ENCODE measurements around the gene SNRPA. TPM values are rescaled to one million over a fixed set of nuclear protein-coding genes. Genes with fewer than 3 reads are reported as not detected.
A peak's percentile ranks its signal among the peaks of the same experiment; 100 is the strongest.

Gene SNRPA
- total and polyA plus RNA-seq, 2 of the 4 experiments (the other 2 are of a cell fraction) = 30.3 to 81.3 TPM

DNA sequence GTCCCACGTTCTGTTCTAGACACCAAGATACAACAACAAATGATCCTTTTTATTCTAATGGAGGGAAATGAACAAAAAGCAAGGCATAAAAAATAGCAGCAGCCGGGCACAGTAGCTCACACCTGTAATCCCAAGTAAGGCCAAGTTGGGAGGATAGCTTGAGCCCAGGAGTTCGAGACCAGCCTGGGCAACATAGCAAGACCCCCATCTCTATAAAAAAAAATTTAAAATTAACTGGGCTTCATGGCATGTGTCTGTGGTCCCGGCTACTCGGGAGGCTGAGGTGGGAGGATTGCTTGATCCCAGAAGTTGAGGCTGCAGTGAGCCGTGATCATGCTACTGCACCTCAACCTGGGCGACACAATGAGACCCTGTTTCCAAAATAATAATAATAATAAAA lies 25.4 kb downstream of the SNRPA start:
- H3K4ac ChIP-seq (ENCODE audit: low read depth, low read length) = no peak overlapping the region; the same call in 1 of the 2 replicates
- no peaks in the 10 kb centered on the region for H3K9me3 ChIP-seq (ENCODE audit: control insufficient read depth, insufficient read depth, low read length)
- H3K4me3 ChIP-seq (ENCODE audit: insufficient read depth, low read depth, low read length) = no peak overlapping the region
- ATAC-seq (ENCODE audit: low read depth) (no peak), DNase-seq (no peak)
- no peak overlapping the region for H2BK5ac ChIP-seq (ENCODE audit: low read depth, low read length, poor library complexity, severe bottlenecking)
- in situ Hi-C loops (cut with MboI; ENCODE audit: low sequenced_read_pairs) (no loop called here), dilution Hi-C loops (cut with HindIII; ENCODE audit: low sequenced_read_pairs, unreplicated experiment) (no loop called here), intact Hi-C loops (cut with micrococcal nuclease) (no loop called here)
- H3K4me1 ChIP-seq (ENCODE audit: control insufficient read depth, insufficient read depth, low read length) = peaks cover 6% of the 10 kb centered on the region
- no peaks in the 10 kb centered on the region for H3K27me3 ChIP-seq (ENCODE audit: control insufficient read depth, insufficient read depth, low read length)
- no peak overlapping the region for H4K91ac ChIP-seq (ENCODE audit: insufficient read depth, low read depth, low read length)
- peaks cover 8 to 17% of the 10 kb centered on the region in 2 experiments; a peak in 3 of 4 replicates for H3K79me1 ChIP-seq (ENCODE audit: low read depth in 1 of 2, low read length in 2 of 2)
- no peak for TF ChIP-seq CTCF (conservative IDR thresholded peaks at IDR 0.05; ENCODE audit: low read depth, low read length)
- TF ChIP-seq MAZ (IDR thresholded peaks at IDR 0.05; ENCODE audit: borderline replicate concordance, low read depth, low read length) = no peak
- TF ChIP-seq SMC3 (IDR thresholded peaks at IDR 0.05; ENCODE audit: low read depth, low read length) = no peak
- no peak for TF ChIP-seq RFX5 (IDR thresholded peaks at IDR 0.05; ENCODE audit: low read depth, low read length)
- no peak for TF ChIP-seq NFE2L2 (IDR thresholded peaks at IDR 0.05; ENCODE audit: low read depth, low read length)
- no peak for TF ChIP-seq BHLHE40 (IDR thresholded peaks at IDR 0.05; ENCODE audit: low read depth, low read length)
- TF ChIP-seq MAFK (IDR thresholded peaks at IDR 0.05; ENCODE audit: low read depth, low read length) = no peak
- TF ChIP-seq MXI1 (IDR thresholded peaks at IDR 0.05; ENCODE audit: borderline replicate concordance, low read depth, low read length) = no peak
- TF ChIP-seq, protein P1, sequence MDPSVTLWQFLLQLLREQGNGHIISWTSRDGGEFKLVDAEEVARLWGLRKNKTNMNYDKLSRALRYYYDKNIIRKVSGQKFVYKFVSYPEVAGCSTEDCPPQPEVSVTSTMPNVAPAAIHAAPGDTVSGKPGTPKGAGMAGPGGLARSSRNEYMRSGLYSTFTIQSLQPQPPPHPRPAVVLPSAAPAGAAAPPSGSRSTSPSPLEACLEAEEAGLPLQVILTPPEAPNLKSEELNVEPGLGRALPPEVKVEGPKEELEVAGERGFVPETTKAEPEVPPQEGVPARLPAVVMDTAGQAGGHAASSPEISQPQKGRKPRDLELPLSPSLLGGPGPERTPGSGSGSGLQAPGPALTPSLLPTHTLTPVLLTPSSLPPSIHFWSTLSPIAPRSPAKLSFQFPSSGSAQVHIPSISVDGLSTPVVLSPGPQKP (IDR thresholded peaks at IDR 0.05; ENCODE audit: borderline replicate concordance, low read depth, low read length) = no peak
- TF ChIP-seq POLR2A (IDR thresholded peaks at IDR 0.05; ENCODE audit: low read depth, low read length) = no peak
- TF ChIP-seq CEBPB (IDR thresholded peaks at IDR 0.05; ENCODE audit: low read depth, low read length) = no peak
- TF ChIP-seq CHD1 (IDR thresholded peaks at IDR 0.05; ENCODE audit: low read depth, low read length) = no peak
- no peak for TF ChIP-seq RAD21 (IDR thresholded peaks at IDR 0.05; ENCODE audit: low read length)
- BruUV-seq (replicated peaks) = no TSS peak
- H3K27ac ChIP-seq (ENCODE audit: insufficient read depth, low read length) = no peak overlapping the region
- no peak overlapping the region for H3K9ac ChIP-seq (ENCODE audit: low read depth, low read length)
- no peak overlapping the region for H2BK120ac ChIP-seq (ENCODE audit: low read depth, low read length)
- no peak overlapping the region for H3K23ac ChIP-seq (ENCODE audit: low read depth, low read length)
- no peak overlapping the region for H3K56ac ChIP-seq (ENCODE audit: extremely low read depth, insufficient read depth, low read length)
- H2AFZ ChIP-seq (replicated peaks; ENCODE audit: low read length, poor library complexity) = no peak overlapping the region
- H2BK20ac ChIP-seq (ENCODE audit: low read depth, low read length) = no peak overlapping the region
- H3K14ac ChIP-seq (replicated peaks; ENCODE audit: low read depth, low read length) = no peak overlapping the region
- no peak overlapping the region for H4K5ac ChIP-seq (ENCODE audit: low read depth, low read length)
- ChIA-PET CTCF (no interaction called here), POLR2A (ENCODE audit: unreplicated experiment) (no interaction called here)
- no peak overlapping the region for H2AK5ac ChIP-seq (ENCODE audit: low read depth, low read length)
- peak overlapping the region in 1 of 2 experiments; percentile 14; a peak in 1 of 4 replicates for H4K8ac ChIP-seq (ENCODE audit: low read depth in 2 of 2, low read length in 2 of 2)
- H3K18ac ChIP-seq (ENCODE audit: low read depth, low read length) = no peak overlapping the region
- peaks cover 9% of the 10 kb centered on the region for H3K9me1 ChIP-seq (ENCODE audit: insufficient read depth, low read length)
- no peaks in the 10 kb centered on the region for H3K36me3 ChIP-seq (ENCODE audit: control insufficient read depth, insufficient read depth, low read length)
- H2BK15ac ChIP-seq (ENCODE audit: low read depth, low read length) = no peak overlapping the region
- H2AK9ac ChIP-seq (replicated peaks; ENCODE audit: low read depth, low read length, poor library complexity) = no peak overlapping the region
- H4K20me1 ChIP-seq (ENCODE audit: insufficient read depth, low read length) = peaks cover 9% of the 10 kb centered on the region; the same call in 1 of the 2 replicates
- no peak overlapping the region for H3K4me2 ChIP-seq (ENCODE audit: low read depth, low read length)
- no CpG with 5 or more reads among the region's 7 CpGs for WGBS, 2 experiments (ENCODE audit: extremely low coverage in 2 of 2, insufficient read length in 1 of 2)
